NCI-H1436 treated with DMSO at 0.1 percent for 48 hours (cell line): ENCODE measurements around the gene RIPPLY3.
"Not testable (repeated sequence)": the region's sequence is repeated elsewhere in the genome, so short reads cannot be mapped to it uniquely, and the experiment has no call there.

Experiments
- DNase-seq: peaks from one replicate; lab custom pipeline; 2025; lab: John Stamatoyannopoulos, UW

Gene RIPPLY3

GRCh38 chr21:37017951-37018679 lies 11.6 kb downstream of the RIPPLY3 start:
- DNase-seq, result no peak

- DNase-seq, result no peak
Measured at GRCh38 chr21:37026499-37026898, 20.0 kb downstream of the RIPPLY3 start.

GRCh38 chr21:37028570-37028969 lies 22.1 kb downstream of the RIPPLY3 start:
- no peak for DNase-seq

- no peak for DNase-seq
Measured at GRCh38 chr21:37030864-37031263, 24.4 kb downstream of the RIPPLY3 start.

- no peak for DNase-seq
Measured at GRCh38 chr21:37032293-37032692, 25.8 kb downstream of the RIPPLY3 start.

GRCh38 chr21:37032877-37033471 lies 26.5 kb downstream of the RIPPLY3 start:
- DNase-seq, result no peak

GRCh38 chr21:37034394-37034793 lies 27.9 kb downstream of the RIPPLY3 start:
- DNase-seq, result not testable (repeated sequence)

- DNase-seq, result no peak
Measured at GRCh38 chr21:37036177-37036576, 29.7 kb downstream of the RIPPLY3 start.

GRCh38 chr21:37039411-37040075 lies 33.0 kb downstream of the RIPPLY3 start:
- DNase-seq, result no peak

GRCh38 chr21:37040212-37040611 lies 33.7 kb downstream of the RIPPLY3 start:
- DNase-seq, result no peak

- no peak for DNase-seq
Measured at GRCh38 chr21:37041706-37042271, 35.3 kb downstream of the RIPPLY3 start.

GRCh38 chr21:37043818-37044217 lies 37.3 kb downstream of the RIPPLY3 start:
- no peak for DNase-seq

GRCh38 chr21:37044643-37045042 lies 38.1 kb downstream of the RIPPLY3 start:
- no peak for DNase-seq

- no peak for DNase-seq
Measured at GRCh38 chr21:37045149-37045548, 38.6 kb downstream of the RIPPLY3 start.

- DNase-seq, result no peak
Measured at GRCh38 chr21:37045556-37045955, 39.1 kb downstream of the RIPPLY3 start.

- DNase-seq, result no peak
Measured at GRCh38 chr21:37047079-37047478, 40.6 kb downstream of the RIPPLY3 start.

- not testable (repeated sequence) for DNase-seq
Measured at GRCh38 chr21:37049741-37050140, 43.2 kb downstream of the RIPPLY3 start.

- DNase-seq, result no peak
Measured at GRCh38 chr21:37055271-37055855, 48.9 kb downstream of the RIPPLY3 start.

GRCh38 chr21:37057614-37058013 lies 51.1 kb downstream of the RIPPLY3 start:
- DNase-seq, result no peak

- no peak for DNase-seq
Measured at GRCh38 chr21:37058261-37058660, 51.8 kb downstream of the RIPPLY3 start.

- no peak for DNase-seq
Measured at GRCh38 chr21:37059181-37059580, 52.7 kb downstream of the RIPPLY3 start.

GRCh38 chr21:37060296-37060695 lies 53.8 kb downstream of the RIPPLY3 start:
- peak; percentile 97 for DNase-seq
